Neural cell (in vitro differentiated cells): ENCODE data around the gene HSFX4. TPM values are rescaled to one million over a fixed set of nuclear protein-coding genes. Genes with fewer than 3 reads are reported as not detected.

Experiments used
- H2AFZ ChIP-seq: fragments of 200-600, 300-800 bp; sonication (generic), shearing (Covaris generic); 2 replicates; pipeline ENCODE4 v1.6.0; 2014; ENCODE audit warnings: low read depth, mild to moderate bottlenecking, antibody characterized with exemption, low read length, moderate library complexity
- H3F3A ChIP-seq: fragments of 200-600 bp; shearing (Covaris generic); 2 replicates; pipeline ENCODE4 v1.6.1; 2016; ENCODE audit warnings: mild to moderate bottlenecking, moderate library complexity, mixed read lengths, antibody characterized with exemption, low read length; ENCODE audit not compliant: insufficient read depth, poor library complexity, severe bottlenecking
- H3K27ac ChIP-seq: fragments of 200-600, 300-800 bp; sonication (generic), shearing (Covaris generic); 2 replicates; pipeline ENCODE4 v1.5.1; 2014; ENCODE audit warnings: mild to moderate bottlenecking, low read length, moderate library complexity
- H3K27me3 ChIP-seq: fragments of 300-800, 200-600 bp; sonication (generic), shearing (Covaris generic); 2 replicates; pipeline ENCODE4 v1.6.0; 2014; ENCODE audit warnings: mild to moderate bottlenecking, low read depth, low read length, moderate library complexity; ENCODE audit not compliant: insufficient read depth
- H3K36me3 ChIP-seq: fragments of 300-800, 200-600 bp; sonication (generic), shearing (Covaris generic); 2 replicates; pipeline ENCODE4 v1.5.1; 2014; ENCODE audit warnings: mild to moderate bottlenecking, antibody characterized with exemption, low read length, moderate library complexity; ENCODE audit not compliant: insufficient read depth
- H3K4me2 ChIP-seq: fragments of 300-800, 200-600 bp; sonication (generic), shearing (Covaris generic); 2 replicates; pipeline ENCODE4 v1.6.0; 2014; ENCODE audit warnings: mild to moderate bottlenecking, low read length
- H3K4me3 ChIP-seq: fragments of 300-800, 200-600 bp; sonication (generic), shearing (Covaris generic); 2 replicates; pipeline ENCODE4 v1.5.1; 2014; ENCODE audit warnings: mild to moderate bottlenecking, low read length, moderate library complexity
- H3K79me2 ChIP-seq: fragments of 200-600 bp; shearing (Covaris generic); replicated peaks from 2 replicates; pipeline ENCODE4 v1.6.0; 2014; ENCODE audit warnings: mild to moderate bottlenecking, low read length, moderate library complexity; ENCODE audit not compliant: insufficient read depth
- H3K9ac ChIP-seq: fragments of 300-800, 200-600 bp; sonication (generic), shearing (Covaris generic); 2 replicates; pipeline ENCODE4 v1.6.1; 2016; ENCODE audit warnings: mild to moderate bottlenecking, low read length, mixed read lengths
- H3K9me2 ChIP-seq: fragments of 200-600 bp; shearing (Covaris generic); 2 replicates; pipeline ENCODE4 v1.6.1; 2016; ENCODE audit warnings: mild to moderate bottlenecking, low read length, mixed read lengths; ENCODE audit not compliant: insufficient read depth
- H3K9me3 ChIP-seq: fragments of 200-600, 300-800 bp; sonication (generic), shearing (Covaris generic); 2 replicates; pipeline ENCODE4 v1.6.1; 2016; ENCODE audit warnings: mild to moderate bottlenecking, mixed run types, low read length, moderate library complexity, mixed read lengths
- H4K20me1 ChIP-seq: fragments of 200-600 bp; shearing (Covaris generic); 2 replicates; pipeline ENCODE4 v1.6.1; 2016; ENCODE audit warnings: mild to moderate bottlenecking, mixed run types; ENCODE audit not compliant: insufficient read depth
- EP300 ChIP-seq: fragments of 450-650 bp; conservative IDR thresholded peaks from 2 replicates; pipeline ENCODE4 v1.6.1; 2014; ENCODE audit warnings: antibody characterized with exemption, mild to moderate bottlenecking, moderate library complexity; ENCODE audit not compliant: poor library complexity, severe bottlenecking
- EZH2 ChIP-seq: fragments of 200-600, 300-800 bp; shearing (Covaris generic), sonication (generic); IDR thresholded peaks from 2 replicates; pipeline ENCODE4 v1.6.1; 2014; ENCODE audit warnings: antibody characterized with exemption, low read length, borderline replicate concordance, mild to moderate bottlenecking; ENCODE audit not compliant: insufficient read depth, poor library complexity, severe bottlenecking
- MXI1 ChIP-seq: fragments of 450-650 bp; conservative IDR thresholded peaks from 2 replicates; pipeline ENCODE4 v1.6.1; 2014; ENCODE audit warnings: antibody characterized with exemption, mild to moderate bottlenecking; ENCODE audit not compliant: poor library complexity, severe bottlenecking
- POLR2AphosphoS5 ChIP-seq: IDR thresholded peaks from 2 replicates; pipeline ENCODE4 v1.6.1; 2012
- RAD21 ChIP-seq: fragments of 450-650 bp; conservative IDR thresholded peaks from 2 replicates; pipeline ENCODE4 v1.6.1; 2014; ENCODE audit warnings: antibody characterized with exemption, mild to moderate bottlenecking, moderate library complexity
- REST ChIP-seq: IDR thresholded peaks from 2 replicates; pipeline ENCODE4 v1.6.1; 2012; ENCODE audit warnings: borderline replicate concordance
- SMC3 ChIP-seq: fragments of 450-650 bp; conservative IDR thresholded peaks from 2 replicates; pipeline ENCODE4 v1.6.1; 2014; ENCODE audit warnings: antibody characterized with exemption, mild to moderate bottlenecking, moderate library complexity; ENCODE audit not compliant: poor library complexity
- TAF1 ChIP-seq: IDR thresholded peaks from 2 replicates; pipeline ENCODE4 v1.6.1; 2012; ENCODE audit warnings: low read depth
- polyA plus RNA-seq: library from polyadenylated mRNA; depleted of rRNA; stranded (reverse); fragments of >200 nt; gene quantifications from 2 replicates; pipeline ENCODE4 v1.2.3, GENCODE V29; 2014
- TF ChIP-seq, protein P1 (sequence below): fragments of 450-650 bp; IDR thresholded peaks from 2 replicates; pipeline ENCODE4 v1.5.1; 2014; ENCODE audit warnings: antibody characterized with exemption, mild to moderate bottlenecking, moderate library complexity; ENCODE audit not compliant: poor library complexity, severe bottlenecking

The HSFX4 gene
- polyA plus RNA-seq, 1 donor from 2014 or later, result not detected

- Histone ChIP-seq H3K79me2 (no peaks in the 10 kb centered on the region), H3F3A (no peaks in the 10 kb centered on the region), H2AFZ (no peak overlapping the region), H4K20me1 (no peaks in the 10 kb centered on the region), H3K4me3 (no peak overlapping the region), H3K27me3 (no peaks in the 10 kb centered on the region), H3K27ac (no peak overlapping the region), H3K9ac (no peak overlapping the region), H3K9me2 (no peaks in the 10 kb centered on the region), H3K4me2 (no peak overlapping the region), H3K36me3 (no peaks in the 10 kb centered on the region), H3K9me3 (no peaks in the 10 kb centered on the region)
- no peak for TF ChIP-seq REST
- TF ChIP-seq, protein P1, sequence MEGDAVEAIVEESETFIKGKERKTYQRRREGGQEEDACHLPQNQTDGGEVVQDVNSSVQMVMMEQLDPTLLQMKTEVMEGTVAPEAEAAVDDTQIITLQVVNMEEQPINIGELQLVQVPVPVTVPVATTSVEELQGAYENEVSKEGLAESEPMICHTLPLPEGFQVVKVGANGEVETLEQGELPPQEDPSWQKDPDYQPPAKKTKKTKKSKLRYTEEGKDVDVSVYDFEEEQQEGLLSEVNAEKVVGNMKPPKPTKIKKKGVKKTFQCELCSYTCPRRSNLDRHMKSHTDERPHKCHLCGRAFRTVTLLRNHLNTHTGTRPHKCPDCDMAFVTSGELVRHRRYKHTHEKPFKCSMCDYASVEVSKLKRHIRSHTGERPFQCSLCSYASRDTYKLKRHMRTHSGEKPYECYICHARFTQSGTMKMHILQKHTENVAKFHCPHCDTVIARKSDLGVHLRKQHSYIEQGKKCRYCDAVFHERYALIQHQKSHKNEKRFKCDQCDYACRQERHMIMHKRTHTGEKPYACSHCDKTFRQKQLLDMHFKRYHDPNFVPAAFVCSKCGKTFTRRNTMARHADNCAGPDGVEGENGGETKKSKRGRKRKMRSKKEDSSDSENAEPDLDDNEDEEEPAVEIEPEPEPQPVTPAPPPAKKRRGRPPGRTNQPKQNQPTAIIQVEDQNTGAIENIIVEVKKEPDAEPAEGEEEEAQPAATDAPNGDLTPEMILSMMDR, result peak; percentile 80
- TF ChIP-seq EP300, result no peak
- TF ChIP-seq POLR2AphosphoS5, result no peak
- TF ChIP-seq EZH2, result no peak
- TF ChIP-seq MXI1, result no peak
- peak; percentile 87 for TF ChIP-seq RAD21
- peak; percentile 88 for TF ChIP-seq SMC3
- TF ChIP-seq TAF1, result no peak
Observed at GRCh38 chrX:149962859-149963757, 33.7 kb downstream of the HSFX4 start.

- Histone ChIP-seq H3K36me3 (no peaks in the 10 kb centered on the region), H3K27ac (no peak overlapping the region), H3K9ac (no peak overlapping the region), H2AFZ (no peak overlapping the region), H3K4me3 (no peak overlapping the region), H3K9me2 (no peaks in the 10 kb centered on the region), H3K9me3 (no peaks in the 10 kb centered on the region), H3K79me2 (no peaks in the 10 kb centered on the region), H3K27me3 (no peaks in the 10 kb centered on the region), H4K20me1 (no peaks in the 10 kb centered on the region), H3F3A (no peaks in the 10 kb centered on the region), H3K4me2 (no peak overlapping the region)
- TF ChIP-seq RAD21 (no peak), EP300 (no peak), REST (no peak), SMC3 (no peak), TAF1 (no peak), MXI1 (no peak), POLR2AphosphoS5 (no peak), EZH2 (no peak)
- TF ChIP-seq, protein P1, result no peak
Observed at GRCh38 chrX:149979126-149979644, 49.8 kb downstream of the HSFX4 start.
